ENCODE measurements around the gene IRF6. TPM values are rescaled to one million over a fixed set of nuclear protein-coding genes. Genes with fewer than 3 reads are reported as not detected.

IRF6 gene
- total and polyA plus RNA-seq, 4 donors = 8.7 to 29.2 (median 18.6) TPM

DNA sequence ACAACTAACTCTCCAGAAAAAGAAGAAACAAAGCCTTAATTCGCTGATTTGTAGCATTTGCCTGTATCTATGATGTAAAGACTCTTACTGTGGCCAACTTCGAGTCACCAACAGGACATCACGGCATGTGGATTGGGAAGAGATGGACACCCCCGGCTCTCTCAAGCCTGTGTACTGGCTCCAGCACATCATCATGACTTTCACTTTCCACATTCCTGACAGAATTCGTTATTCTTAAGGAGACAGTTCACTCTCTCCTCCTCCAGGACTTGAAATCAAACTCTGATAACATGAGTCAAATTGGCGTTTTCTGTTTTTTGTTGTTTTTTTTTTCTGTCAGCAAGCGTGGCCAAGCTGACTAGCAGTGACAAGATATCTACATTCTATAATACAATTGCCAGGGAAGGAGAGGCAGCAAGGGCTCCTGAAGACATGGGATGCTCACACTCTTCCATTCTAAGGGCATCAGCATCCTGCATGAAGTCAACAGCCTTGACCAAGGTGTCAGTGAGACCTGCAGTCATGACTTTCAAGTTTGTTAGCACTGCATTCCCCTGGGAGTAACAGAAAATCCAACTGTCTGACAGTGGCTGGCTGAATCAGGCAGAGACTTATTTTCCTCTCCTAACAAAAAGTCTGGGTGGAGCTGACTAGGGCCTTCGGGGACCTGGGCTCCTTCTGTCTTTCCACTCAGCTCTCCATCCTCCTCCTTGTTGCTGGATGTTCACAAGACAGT is 63.4 kb downstream of the IRF6 start:
- Histone ChIP-seq H3K36me3 (ENCODE audit: control insufficient read depth in 4 of 4, insufficient read depth in 4 of 4, low read length in 4 of 4) (no peaks in the 10 kb centered on the region), H3K27ac (ENCODE audit: low read depth in 1 of 2, low read length in 1 of 2) (peak overlapping the region in 1 of 2 donors; percentile 3), H3K27me3 (ENCODE audit: control insufficient read depth in 3 of 3, insufficient read depth in 3 of 3, low read length in 2 of 3) (no peaks in the 10 kb centered on the region), H3K9ac (ENCODE audit: insufficient read depth in 1 of 2, low read length in 2 of 2) (peak overlapping the region in 1 of 2 donors; percentile 85), H3K9me3 (ENCODE audit: control insufficient read depth in 4 of 4, insufficient read depth in 3 of 4, low read length in 3 of 4) (no peaks in the 10 kb centered on the region), H3K4me3 (no peak overlapping the region), H3K4me1 (ENCODE audit: control insufficient read depth in 5 of 5, insufficient read depth in 5 of 5, low read length in 5 of 5) (peaks cover 0 to 17% (median 5%) of the 10 kb centered on the region in 5 donors)
- ATAC-seq (ENCODE audit: insufficient read depth, low FRiP score) = no peak
- WGBS, 2 donors = 59 to 78% methylated on average over 8 of the region's 8 CpGs
- DNase-seq = peak; percentile 32 to 77 (median 59)
- TF ChIP-seq, protein P1, sequence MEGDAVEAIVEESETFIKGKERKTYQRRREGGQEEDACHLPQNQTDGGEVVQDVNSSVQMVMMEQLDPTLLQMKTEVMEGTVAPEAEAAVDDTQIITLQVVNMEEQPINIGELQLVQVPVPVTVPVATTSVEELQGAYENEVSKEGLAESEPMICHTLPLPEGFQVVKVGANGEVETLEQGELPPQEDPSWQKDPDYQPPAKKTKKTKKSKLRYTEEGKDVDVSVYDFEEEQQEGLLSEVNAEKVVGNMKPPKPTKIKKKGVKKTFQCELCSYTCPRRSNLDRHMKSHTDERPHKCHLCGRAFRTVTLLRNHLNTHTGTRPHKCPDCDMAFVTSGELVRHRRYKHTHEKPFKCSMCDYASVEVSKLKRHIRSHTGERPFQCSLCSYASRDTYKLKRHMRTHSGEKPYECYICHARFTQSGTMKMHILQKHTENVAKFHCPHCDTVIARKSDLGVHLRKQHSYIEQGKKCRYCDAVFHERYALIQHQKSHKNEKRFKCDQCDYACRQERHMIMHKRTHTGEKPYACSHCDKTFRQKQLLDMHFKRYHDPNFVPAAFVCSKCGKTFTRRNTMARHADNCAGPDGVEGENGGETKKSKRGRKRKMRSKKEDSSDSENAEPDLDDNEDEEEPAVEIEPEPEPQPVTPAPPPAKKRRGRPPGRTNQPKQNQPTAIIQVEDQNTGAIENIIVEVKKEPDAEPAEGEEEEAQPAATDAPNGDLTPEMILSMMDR (IDR thresholded peaks at IDR 0.05; ENCODE audit: control extremely low read depth, extremely low read depth) = no peak

DNA sequence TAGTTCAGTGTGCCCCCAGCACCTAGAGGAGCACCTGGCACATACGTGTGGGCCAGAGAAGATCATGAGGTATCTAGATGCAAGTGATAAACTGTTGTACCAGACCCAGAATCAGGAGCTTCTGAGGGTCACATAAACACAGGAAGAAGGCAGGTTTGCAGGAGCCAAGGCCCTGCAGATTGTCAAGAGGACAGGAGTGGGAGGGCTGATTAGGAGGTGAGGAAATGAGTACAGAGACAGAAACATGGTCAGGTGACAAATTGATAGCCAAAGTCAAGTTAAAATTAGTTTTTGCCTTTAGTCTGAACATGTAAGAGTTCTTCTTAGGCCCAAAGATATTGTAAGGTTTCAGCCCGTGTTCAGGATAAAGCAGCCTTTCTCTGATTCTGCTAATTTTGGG is 64.1 kb downstream of the IRF6 start:
- ATAC-seq (ENCODE audit: insufficient read depth, low FRiP score) = no peak

DNA sequence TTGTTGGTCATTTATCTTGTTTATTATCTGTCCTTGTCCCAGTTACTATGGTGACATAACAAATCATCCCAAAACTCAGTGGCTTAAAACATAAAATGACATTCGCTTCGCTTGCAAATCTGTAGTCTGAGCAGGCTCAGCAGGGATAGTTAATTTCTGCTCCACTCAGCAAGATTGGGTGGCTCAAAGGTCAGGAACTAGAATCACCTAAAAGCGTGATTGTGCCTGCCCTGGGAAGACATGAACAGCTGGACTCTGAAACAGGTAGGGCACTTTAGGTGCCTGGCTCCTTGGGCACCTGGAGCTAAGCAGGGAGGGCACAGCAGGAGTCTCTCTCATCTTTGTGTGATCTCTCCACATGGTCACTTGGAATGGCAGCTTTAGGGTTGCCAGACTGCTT is 64.7 kb downstream of the IRF6 start:
- no peak overlapping the region for H3K27ac ChIP-seq (ENCODE audit: low read depth in 1 of 2, low read length in 1 of 2)
- TF ChIP-seq, protein P1 (IDR thresholded peaks at IDR 0.05; ENCODE audit: control extremely low read depth, extremely low read depth) = no peak
- ATAC-seq (ENCODE audit: insufficient read depth, low FRiP score) (no peak), DNase-seq (no peak)
- H3K4me1 ChIP-seq (ENCODE audit: control insufficient read depth in 5 of 5, insufficient read depth in 5 of 5, low read length in 5 of 5) = peaks cover 0 to 14% (median 5%) of the 10 kb centered on the region in 5 donors
- H3K36me3 ChIP-seq (ENCODE audit: control insufficient read depth in 4 of 4, insufficient read depth in 4 of 4, low read length in 4 of 4) = no peaks in the 10 kb centered on the region
- H3K9ac ChIP-seq (ENCODE audit: insufficient read depth in 1 of 2, low read length in 2 of 2) = no peak overlapping the region
- no peaks in the 10 kb centered on the region for H3K9me3 ChIP-seq (ENCODE audit: control insufficient read depth in 4 of 4, insufficient read depth in 3 of 4, low read length in 3 of 4)
- no peak overlapping the region for H3K4me3 ChIP-seq
- 89 to 94% methylated on average over 3 of the region's 3 CpGs for WGBS, 2 donors
- H3K27me3 ChIP-seq (ENCODE audit: control insufficient read depth in 3 of 3, insufficient read depth in 3 of 3, low read length in 2 of 3) = no peaks in the 10 kb centered on the region

More for the DNA sequence above, 64.1 kb downstream of the IRF6 start:
- TF ChIP-seq, protein P1 (IDR thresholded peaks at IDR 0.05; ENCODE audit: control extremely low read depth, extremely low read depth) = no peak
- peaks cover 0 to 14% (median 5%) of the 10 kb centered on the region in 5 donors for H3K4me1 ChIP-seq (ENCODE audit: control insufficient read depth in 5 of 5, insufficient read depth in 5 of 5, low read length in 5 of 5)
- WGBS, 2 donors = 67 to 76% methylated on average over 2 of the region's 2 CpGs
- peak overlapping the region in 1 of 2 donors; percentile 15 for H3K27ac ChIP-seq (ENCODE audit: low read depth in 1 of 2, low read length in 1 of 2)
- no peaks in the 10 kb centered on the region for H3K36me3 ChIP-seq (ENCODE audit: control insufficient read depth in 4 of 4, insufficient read depth in 4 of 4, low read length in 4 of 4)
- no peak overlapping the region for H3K4me3 ChIP-seq
- no peaks in the 10 kb centered on the region for H3K27me3 ChIP-seq (ENCODE audit: control insufficient read depth in 3 of 3, insufficient read depth in 3 of 3, low read length in 2 of 3)
- H3K9me3 ChIP-seq (ENCODE audit: control insufficient read depth in 4 of 4, insufficient read depth in 3 of 4, low read length in 3 of 4) = no peaks in the 10 kb centered on the region
- no peak for DNase-seq
- H3K9ac ChIP-seq (ENCODE audit: insufficient read depth in 1 of 2, low read length in 2 of 2) = no peak overlapping the region

Measured in lung (tissue), 12 donors.